ENCODE measurements around the gene SMYD3.

DNA sequence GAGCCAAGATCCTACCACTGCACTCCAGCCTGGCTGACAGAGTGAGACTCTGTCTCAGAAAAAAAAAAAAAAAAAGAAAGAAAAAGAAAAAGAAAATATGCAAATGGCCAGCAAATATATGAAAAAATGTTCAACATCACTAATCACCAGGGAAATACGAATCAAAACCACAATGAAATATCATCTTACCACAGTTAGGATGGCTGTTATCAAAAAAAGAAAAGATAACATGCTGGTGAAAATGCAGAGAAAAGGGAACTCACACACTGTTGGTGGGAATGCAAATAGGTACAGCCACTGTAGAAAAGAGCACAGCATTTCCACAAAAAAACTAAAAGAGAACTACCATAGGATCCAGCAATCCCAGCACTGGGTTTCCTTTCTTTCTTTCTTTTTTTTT is 477.5 kb downstream of the SMYD3 start:
- TF ChIP-seq, protein P1, sequence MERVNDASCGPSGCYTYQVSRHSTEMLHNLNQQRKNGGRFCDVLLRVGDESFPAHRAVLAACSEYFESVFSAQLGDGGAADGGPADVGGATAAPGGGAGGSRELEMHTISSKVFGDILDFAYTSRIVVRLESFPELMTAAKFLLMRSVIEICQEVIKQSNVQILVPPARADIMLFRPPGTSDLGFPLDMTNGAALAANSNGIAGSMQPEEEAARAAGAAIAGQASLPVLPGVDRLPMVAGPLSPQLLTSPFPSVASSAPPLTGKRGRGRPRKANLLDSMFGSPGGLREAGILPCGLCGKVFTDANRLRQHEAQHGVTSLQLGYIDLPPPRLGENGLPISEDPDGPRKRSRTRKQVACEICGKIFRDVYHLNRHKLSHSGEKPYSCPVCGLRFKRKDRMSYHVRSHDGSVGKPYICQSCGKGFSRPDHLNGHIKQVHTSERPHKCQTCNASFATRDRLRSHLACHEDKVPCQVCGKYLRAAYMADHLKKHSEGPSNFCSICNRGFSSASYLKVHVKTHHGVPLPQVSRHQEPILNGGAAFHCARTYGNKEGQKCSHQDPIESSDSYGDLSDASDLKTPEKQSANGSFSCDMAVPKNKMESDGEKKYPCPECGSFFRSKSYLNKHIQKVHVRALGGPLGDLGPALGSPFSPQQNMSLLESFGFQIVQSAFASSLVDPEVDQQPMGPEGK (tag by site-specific recombination; IDR thresholded peaks at IDR 0.05): no peak
- TF ChIP-seq, protein P2, sequence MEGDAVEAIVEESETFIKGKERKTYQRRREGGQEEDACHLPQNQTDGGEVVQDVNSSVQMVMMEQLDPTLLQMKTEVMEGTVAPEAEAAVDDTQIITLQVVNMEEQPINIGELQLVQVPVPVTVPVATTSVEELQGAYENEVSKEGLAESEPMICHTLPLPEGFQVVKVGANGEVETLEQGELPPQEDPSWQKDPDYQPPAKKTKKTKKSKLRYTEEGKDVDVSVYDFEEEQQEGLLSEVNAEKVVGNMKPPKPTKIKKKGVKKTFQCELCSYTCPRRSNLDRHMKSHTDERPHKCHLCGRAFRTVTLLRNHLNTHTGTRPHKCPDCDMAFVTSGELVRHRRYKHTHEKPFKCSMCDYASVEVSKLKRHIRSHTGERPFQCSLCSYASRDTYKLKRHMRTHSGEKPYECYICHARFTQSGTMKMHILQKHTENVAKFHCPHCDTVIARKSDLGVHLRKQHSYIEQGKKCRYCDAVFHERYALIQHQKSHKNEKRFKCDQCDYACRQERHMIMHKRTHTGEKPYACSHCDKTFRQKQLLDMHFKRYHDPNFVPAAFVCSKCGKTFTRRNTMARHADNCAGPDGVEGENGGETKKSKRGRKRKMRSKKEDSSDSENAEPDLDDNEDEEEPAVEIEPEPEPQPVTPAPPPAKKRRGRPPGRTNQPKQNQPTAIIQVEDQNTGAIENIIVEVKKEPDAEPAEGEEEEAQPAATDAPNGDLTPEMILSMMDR (tag by site-specific recombination; IDR thresholded peaks at IDR 0.05): no peak
- TF ChIP-seq, protein P3, sequence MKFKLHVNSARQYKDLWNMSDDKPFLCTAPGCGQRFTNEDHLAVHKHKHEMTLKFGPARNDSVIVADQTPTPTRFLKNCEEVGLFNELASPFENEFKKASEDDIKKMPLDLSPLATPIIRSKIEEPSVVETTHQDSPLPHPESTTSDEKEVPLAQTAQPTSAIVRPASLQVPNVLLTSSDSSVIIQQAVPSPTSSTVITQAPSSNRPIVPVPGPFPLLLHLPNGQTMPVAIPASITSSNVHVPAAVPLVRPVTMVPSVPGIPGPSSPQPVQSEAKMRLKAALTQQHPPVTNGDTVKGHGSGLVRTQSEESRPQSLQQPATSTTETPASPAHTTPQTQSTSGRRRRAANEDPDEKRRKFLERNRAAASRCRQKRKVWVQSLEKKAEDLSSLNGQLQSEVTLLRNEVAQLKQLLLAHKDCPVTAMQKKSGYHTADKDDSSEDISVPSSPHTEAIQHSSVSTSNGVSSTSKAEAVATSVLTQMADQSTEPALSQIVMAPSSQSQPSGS (tag by site-specific recombination; IDR thresholded peaks at IDR 0.05; ENCODE audit: low read depth): no peak
- TF ChIP-seq KLF9 (tag by site-specific recombination; IDR thresholded peaks at IDR 0.05; ENCODE audit: low read depth): no peak
- TF ChIP-seq ZNF223 (tag by site-specific recombination; IDR thresholded peaks at IDR 0.05): no peak
- no peak for TF ChIP-seq ZSCAN30 (tag by site-specific recombination; IDR thresholded peaks at IDR 0.05)
- TF ChIP-seq ZNF221 (tag by site-specific recombination; IDR thresholded peaks at IDR 0.05; ENCODE audit: borderline replicate concordance): no peak
- no peak for TF ChIP-seq ZFP3 (tag by site-specific recombination; IDR thresholded peaks at IDR 0.05; ENCODE audit: low read depth)
- TF ChIP-seq, protein P4, sequence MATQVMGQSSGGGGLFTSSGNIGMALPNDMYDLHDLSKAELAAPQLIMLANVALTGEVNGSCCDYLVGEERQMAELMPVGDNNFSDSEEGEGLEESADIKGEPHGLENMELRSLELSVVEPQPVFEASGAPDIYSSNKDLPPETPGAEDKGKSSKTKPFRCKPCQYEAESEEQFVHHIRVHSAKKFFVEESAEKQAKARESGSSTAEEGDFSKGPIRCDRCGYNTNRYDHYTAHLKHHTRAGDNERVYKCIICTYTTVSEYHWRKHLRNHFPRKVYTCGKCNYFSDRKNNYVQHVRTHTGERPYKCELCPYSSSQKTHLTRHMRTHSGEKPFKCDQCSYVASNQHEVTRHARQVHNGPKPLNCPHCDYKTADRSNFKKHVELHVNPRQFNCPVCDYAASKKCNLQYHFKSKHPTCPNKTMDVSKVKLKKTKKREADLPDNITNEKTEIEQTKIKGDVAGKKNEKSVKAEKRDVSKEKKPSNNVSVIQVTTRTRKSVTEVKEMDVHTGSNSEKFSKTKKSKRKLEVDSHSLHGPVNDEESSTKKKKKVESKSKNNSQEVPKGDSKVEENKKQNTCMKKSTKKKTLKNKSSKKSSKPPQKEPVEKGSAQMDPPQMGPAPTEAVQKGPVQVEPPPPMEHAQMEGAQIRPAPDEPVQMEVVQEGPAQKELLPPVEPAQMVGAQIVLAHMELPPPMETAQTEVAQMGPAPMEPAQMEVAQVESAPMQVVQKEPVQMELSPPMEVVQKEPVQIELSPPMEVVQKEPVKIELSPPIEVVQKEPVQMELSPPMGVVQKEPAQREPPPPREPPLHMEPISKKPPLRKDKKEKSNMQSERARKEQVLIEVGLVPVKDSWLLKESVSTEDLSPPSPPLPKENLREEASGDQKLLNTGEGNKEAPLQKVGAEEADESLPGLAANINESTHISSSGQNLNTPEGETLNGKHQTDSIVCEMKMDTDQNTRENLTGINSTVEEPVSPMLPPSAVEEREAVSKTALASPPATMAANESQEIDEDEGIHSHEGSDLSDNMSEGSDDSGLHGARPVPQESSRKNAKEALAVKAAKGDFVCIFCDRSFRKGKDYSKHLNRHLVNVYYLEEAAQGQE (tag by site-specific recombination; IDR thresholded peaks at IDR 0.05): no peak
- TF ChIP-seq GFI1B (tag by site-specific recombination; IDR thresholded peaks at IDR 0.05): no peak
- no peak for TF ChIP-seq IKZF3 (tag by site-specific recombination; IDR thresholded peaks at IDR 0.05)
- TF ChIP-seq, protein P5, sequence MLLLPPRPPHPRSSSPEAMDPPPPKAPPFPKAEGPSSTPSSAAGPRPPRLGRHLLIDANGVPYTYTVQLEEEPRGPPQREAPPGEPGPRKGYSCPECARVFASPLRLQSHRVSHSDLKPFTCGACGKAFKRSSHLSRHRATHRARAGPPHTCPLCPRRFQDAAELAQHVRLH (tag by site-specific recombination; IDR thresholded peaks at IDR 0.05): no peak
- TF ChIP-seq YY1 (tag by site-specific recombination; IDR thresholded peaks at IDR 0.05): no peak
- no peak for TF ChIP-seq ZNF510 (tag by site-specific recombination; IDR thresholded peaks at IDR 0.05; ENCODE audit: insufficient replicate concordance)
